Neural progenitor cell (in vitro differentiated cells): ENCODE results near the gene TMEM117.

Experiments
- EZH2 ChIP-seq: fragments of 200-600 bp; sonication (generic); IDR thresholded peaks from 2 replicates; pipeline ENCODE4 v1.6.1; 2017; ENCODE audit warnings: antibody characterized with exemption, mild to moderate bottlenecking, moderate library complexity
- TF ChIP-seq, protein P1 (sequence below): fragments of 200-600 bp; sonication (generic); IDR thresholded peaks from 2 replicates; pipeline ENCODE4 v1.5.1; 2017; ENCODE audit warnings: antibody characterized with exemption, mild to moderate bottlenecking

GRCh38 chr12:44159216-44159615, 323.3 kb downstream of the TMEM117 start:
- no peak for TF ChIP-seq EZH2
- TF ChIP-seq, protein P1, sequence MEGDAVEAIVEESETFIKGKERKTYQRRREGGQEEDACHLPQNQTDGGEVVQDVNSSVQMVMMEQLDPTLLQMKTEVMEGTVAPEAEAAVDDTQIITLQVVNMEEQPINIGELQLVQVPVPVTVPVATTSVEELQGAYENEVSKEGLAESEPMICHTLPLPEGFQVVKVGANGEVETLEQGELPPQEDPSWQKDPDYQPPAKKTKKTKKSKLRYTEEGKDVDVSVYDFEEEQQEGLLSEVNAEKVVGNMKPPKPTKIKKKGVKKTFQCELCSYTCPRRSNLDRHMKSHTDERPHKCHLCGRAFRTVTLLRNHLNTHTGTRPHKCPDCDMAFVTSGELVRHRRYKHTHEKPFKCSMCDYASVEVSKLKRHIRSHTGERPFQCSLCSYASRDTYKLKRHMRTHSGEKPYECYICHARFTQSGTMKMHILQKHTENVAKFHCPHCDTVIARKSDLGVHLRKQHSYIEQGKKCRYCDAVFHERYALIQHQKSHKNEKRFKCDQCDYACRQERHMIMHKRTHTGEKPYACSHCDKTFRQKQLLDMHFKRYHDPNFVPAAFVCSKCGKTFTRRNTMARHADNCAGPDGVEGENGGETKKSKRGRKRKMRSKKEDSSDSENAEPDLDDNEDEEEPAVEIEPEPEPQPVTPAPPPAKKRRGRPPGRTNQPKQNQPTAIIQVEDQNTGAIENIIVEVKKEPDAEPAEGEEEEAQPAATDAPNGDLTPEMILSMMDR, result no peak
